ENCODE data around the gene FAF1. TPM values are rescaled to one million over a fixed set of nuclear protein-coding genes. Genes with fewer than 3 reads are reported as not detected.

Gene FAF1
- total RNA-seq, 2 experiments from 2014 or later: 43.5 to 44.0 TPM

GRCh38 chr1:50538476-50538875, 421.6 kb downstream of the FAF1 start:
- no peak for DNase-seq

GRCh38 chr1:50531601-50532000, 428.5 kb downstream of the FAF1 start:
- H3K9me3 Mint-ChIP-seq: peaks cover 6% of the 10 kb centered on the region
- ChIA-PET POLR2A (no interaction called here), CTCF (no interaction called here)
- H3K4me1 Mint-ChIP-seq (ENCODE audit: low read depth): no peaks in the 10 kb centered on the region
- H3K27ac ChIP-seq (ENCODE audit: low read depth in 1 of 2, low read length in 2 of 2): no peak overlapping the region
- DNase-seq (no peak), ATAC-seq (ENCODE audit: poor library complexity) (no peak)
- intact Hi-C loops (cut with DNase I, micrococcal nuclease): no loop called here
- no peaks in the 10 kb centered on the region for H3K9me3 ChIP-seq (ENCODE audit: control insufficient read depth in 1 of 2, insufficient read depth in 1 of 2, low read length in 2 of 2)
- H3K36me3 Mint-ChIP-seq (ENCODE audit: low read depth): peaks cover 92% of the 10 kb centered on the region
- H3K27me3 ChIP-seq (ENCODE audit: control insufficient read depth in 1 of 2, insufficient read depth in 2 of 2, low read length in 2 of 2): no peaks in the 10 kb centered on the region
- no peak for TF ChIP-seq CTCF (IDR thresholded peaks at IDR 0.05)
- H3K4me3 ChIP-seq (ENCODE audit: low read length): no peak overlapping the region
- H3K27ac Mint-ChIP-seq: no peak overlapping the region
- H3K27me3 Mint-ChIP-seq: no peaks in the 10 kb centered on the region
- H3K36me3 ChIP-seq (ENCODE audit: insufficient read depth, low read length): peaks cover 7% of the 10 kb centered on the region
- H3K4me1 ChIP-seq (ENCODE audit: insufficient read depth, low read length): no peaks in the 10 kb centered on the region
- H3K4me3 Mint-ChIP-seq: no peak overlapping the region

More at GRCh38 chr1:50538476-50538875, 421.6 kb downstream of the FAF1 start:
- H3K4me1 Mint-ChIP-seq (ENCODE audit: low read depth): no peaks in the 10 kb centered on the region
- no peak for ATAC-seq (ENCODE audit: poor library complexity)
- no peaks in the 10 kb centered on the region for H3K9me3 Mint-ChIP-seq
- ChIA-PET POLR2A (no interaction called here), CTCF (no interaction called here)
- Histone ChIP-seq H3K4me3 (ENCODE audit: low read length) (no peak overlapping the region), H3K4me1 (ENCODE audit: insufficient read depth, low read length) (no peaks in the 10 kb centered on the region), H3K27ac (ENCODE audit: low read depth in 1 of 2, low read length in 2 of 2) (no peak overlapping the region), H3K9me3 (ENCODE audit: control insufficient read depth in 1 of 2, insufficient read depth in 1 of 2, low read length in 2 of 2) (no peaks in the 10 kb centered on the region), H3K27me3 (ENCODE audit: control insufficient read depth in 1 of 2, insufficient read depth in 2 of 2, low read length in 2 of 2) (no peaks in the 10 kb centered on the region), H3K36me3 (ENCODE audit: insufficient read depth, low read length) (peaks cover 10% of the 10 kb centered on the region)
- intact Hi-C loops (cut with DNase I, micrococcal nuclease): no loop called here
- no peaks in the 10 kb centered on the region for H3K27me3 Mint-ChIP-seq
- H3K27ac Mint-ChIP-seq: no peak overlapping the region
- TF ChIP-seq CTCF (IDR thresholded peaks at IDR 0.05): no peak
- H3K4me3 Mint-ChIP-seq: no peak overlapping the region
- H3K36me3 Mint-ChIP-seq (ENCODE audit: low read depth): peaks cover 59% of the 10 kb centered on the region

GRCh38 chr1:50531027-50531426, 429.0 kb downstream of the FAF1 start:
- intact Hi-C loops (cut with DNase I, micrococcal nuclease): no loop called here
- Mint-ChIP-seq H3K36me3 (ENCODE audit: low read depth) (peaks cover 90% of the 10 kb centered on the region), H3K27me3 (no peaks in the 10 kb centered on the region), H3K9me3 (peaks cover 6% of the 10 kb centered on the region), H3K4me1 (ENCODE audit: low read depth) (no peaks in the 10 kb centered on the region), H3K27ac (no peak overlapping the region), H3K4me3 (no peak overlapping the region)
- Histone ChIP-seq H3K4me3 (ENCODE audit: low read length) (no peak overlapping the region), H3K27ac (ENCODE audit: low read depth in 1 of 2, low read length in 2 of 2) (no peak overlapping the region), H3K4me1 (ENCODE audit: insufficient read depth, low read length) (no peaks in the 10 kb centered on the region), H3K9me3 (ENCODE audit: control insufficient read depth in 1 of 2, insufficient read depth in 1 of 2, low read length in 2 of 2) (no peaks in the 10 kb centered on the region), H3K27me3 (ENCODE audit: control insufficient read depth in 1 of 2, insufficient read depth in 2 of 2, low read length in 2 of 2) (no peaks in the 10 kb centered on the region), H3K36me3 (ENCODE audit: insufficient read depth, low read length) (peaks cover 7% of the 10 kb centered on the region)
- POLR2A ChIA-PET: no interaction called here
- ATAC-seq (ENCODE audit: poor library complexity): no peak
- CTCF ChIA-PET: no interaction called here
- DNase-seq: no peak
- no peak for TF ChIP-seq CTCF (IDR thresholded peaks at IDR 0.05)
